LoVo (cell line): ENCODE data around the gene NID2.

ENCODE experiments used
- DNase-seq: peaks from one replicate; pipeline ENCODE4 v3.0.0-alpha.2; 2016; ENCODE audit warnings: low spot score

NID2 gene

GRCh38 chr14:51957950-51958349 lies 110.9 kb downstream of the NID2 start:
- no peak for DNase-seq
